Effector CD4-positive, alpha-beta T cell (primary cell): ENCODE measurements around the gene OPCML.

Experiments used
- DNase-seq: peaks from one replicate; pipeline ENCODE4 v3.0.0-alpha.2; 2020

OPCML gene

DNA sequence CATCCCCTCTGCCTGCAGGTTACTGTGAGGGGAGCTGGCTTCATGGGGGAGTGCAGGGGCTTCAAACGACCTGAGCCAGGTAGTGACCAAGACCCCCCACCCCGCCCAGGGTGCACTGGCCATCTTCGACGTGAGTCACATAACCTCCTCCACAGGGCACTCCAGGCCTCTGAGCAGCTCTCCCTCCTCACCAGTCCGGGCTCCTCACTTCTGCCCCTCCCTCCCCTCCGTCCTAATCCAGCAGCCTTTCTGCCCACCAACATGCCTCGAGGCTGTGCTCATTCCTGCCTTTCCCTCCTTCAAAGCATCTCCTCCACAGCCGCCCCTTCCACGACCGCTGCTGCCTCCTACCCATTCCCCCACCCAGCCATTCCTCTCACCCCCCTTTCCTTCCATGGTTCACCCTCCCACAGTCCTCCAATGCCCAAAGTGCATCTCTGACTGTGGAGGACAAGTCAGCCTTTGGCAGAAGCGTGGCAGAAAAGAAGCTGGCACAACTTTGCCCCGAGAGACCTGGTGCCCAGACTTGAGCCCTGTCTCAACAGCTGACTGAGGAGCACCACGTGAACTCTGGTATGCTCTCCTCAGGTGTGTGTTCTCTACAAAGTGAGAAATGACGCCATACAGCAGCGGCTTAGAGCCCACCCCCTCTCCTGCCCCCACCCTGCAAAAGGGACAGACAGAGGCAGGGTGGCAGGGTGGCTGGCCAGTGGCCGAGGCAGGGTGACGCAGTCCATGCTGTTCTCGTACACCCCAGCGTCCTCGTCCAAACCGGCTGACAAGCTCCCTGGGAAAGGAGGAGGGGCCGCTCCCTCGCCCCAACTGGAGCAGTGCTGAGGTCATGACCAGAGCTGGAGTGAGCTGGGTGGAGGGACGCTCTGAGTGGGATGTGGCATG, 30.4 kb downstream of the OPCML start:
- DNase-seq = no peak

DNA sequence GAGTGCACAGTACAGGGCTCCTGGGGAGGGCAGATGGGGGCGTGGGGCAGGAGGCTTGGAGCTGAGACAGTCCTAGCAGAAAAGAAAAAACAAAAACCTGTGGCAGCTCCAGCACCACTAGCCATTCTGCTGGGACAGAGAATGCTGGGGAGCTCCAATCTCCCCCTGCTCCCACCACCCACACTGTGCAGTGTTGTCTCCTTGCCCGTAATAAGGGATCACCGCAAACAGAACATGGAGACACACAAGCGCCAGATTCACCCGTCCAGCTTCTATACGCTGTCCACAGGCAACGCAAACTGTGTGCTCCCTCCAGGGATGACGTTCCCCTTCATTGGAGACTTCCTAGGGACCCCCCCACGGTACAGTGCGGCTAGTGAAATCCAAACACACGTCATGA, 31.4 kb downstream of the OPCML start:
- DNase-seq = no peak

DNA sequence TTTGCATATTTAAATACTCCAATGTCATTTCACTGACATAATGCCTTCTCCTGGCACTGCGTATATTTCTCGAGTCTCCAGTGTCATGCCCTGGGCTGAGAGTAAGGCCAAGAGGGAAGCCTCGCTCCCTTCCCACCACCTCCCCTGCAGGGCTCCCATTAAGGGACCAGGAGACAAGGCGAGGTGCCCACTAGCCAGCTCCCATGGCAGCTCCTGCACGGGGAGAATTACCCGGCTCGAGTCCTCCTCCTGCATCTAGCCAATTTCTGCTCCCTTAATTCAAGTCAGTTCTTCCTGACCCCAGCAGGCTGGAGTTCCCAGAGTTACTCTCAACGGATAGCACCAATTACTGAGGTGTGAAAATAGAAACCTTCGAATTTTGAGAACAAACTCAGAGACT, 31.9 kb downstream of the OPCML start:
- no peak for DNase-seq

DNA sequence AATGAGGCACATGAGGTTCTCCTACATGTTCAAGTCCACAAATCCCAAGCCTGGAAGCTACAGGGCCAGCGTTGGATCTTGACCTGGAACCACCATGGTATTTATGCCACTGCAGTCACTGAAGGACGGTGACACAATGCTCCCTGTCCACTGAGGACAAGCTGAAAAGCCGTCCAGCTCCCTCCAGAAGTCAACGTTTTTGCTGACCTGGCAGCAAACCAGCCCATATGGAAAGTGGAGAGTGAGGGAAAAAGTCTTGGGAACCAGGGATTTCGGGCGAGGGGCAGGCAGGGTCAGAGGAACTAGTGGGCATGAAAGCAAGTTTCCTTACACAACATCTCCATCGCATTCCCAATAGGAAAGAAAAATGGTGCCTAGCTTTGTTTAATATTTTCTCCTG, 33.3 kb downstream of the OPCML start:
- no peak for DNase-seq

DNA sequence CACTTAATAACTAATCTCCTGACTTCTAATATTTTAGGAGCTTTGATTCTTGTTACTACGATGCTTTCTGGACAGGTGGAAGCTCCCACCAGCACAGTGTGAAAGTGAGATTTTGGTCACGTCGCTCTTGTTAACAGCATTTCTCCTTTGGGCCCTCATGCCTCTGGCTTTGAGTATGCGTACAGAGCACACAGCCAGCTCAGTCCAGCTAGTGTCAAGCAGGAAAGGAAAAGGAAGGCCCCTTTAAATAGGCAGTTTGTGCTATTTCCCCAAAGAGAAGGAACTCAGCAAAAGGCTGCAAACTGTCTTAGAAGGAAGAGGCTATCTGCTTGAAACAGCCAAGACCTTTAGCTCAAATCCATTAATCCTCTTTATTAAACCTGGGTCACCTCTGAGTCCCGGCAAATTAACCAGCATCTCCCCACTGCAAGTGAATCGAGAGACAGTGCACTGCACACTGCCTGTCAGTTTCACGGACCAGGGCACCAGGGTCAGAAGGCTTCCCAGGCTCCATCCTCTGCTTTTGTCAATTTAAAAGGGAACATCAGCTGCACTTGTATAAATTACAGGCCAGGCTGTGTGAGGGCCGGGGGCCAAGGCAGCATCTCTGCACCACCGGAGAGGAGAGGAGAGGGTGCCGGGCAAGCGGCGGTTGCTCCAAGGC, 34.7 kb downstream of the OPCML start:
- no peak for DNase-seq

DNA sequence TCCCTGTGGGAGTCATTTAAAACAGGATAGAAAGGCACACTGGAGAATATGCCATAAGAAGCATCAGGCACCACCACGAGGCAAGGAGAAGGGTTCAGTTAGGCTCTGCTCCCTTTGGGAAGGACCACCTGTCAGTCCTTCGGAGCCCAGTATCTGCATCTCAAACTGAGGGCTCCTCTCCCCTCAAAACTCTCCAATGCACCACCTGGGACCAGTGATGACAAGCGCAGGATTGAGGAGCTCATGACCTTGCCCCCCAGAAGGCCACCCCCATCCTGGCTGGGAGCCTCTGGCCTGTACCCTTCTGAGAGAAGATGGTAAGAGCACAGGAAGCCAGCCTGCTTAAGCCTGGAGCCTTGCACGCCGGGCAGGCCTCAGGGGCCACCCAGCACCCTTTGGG, 39.4 kb downstream of the OPCML start:
- no peak for DNase-seq

DNA sequence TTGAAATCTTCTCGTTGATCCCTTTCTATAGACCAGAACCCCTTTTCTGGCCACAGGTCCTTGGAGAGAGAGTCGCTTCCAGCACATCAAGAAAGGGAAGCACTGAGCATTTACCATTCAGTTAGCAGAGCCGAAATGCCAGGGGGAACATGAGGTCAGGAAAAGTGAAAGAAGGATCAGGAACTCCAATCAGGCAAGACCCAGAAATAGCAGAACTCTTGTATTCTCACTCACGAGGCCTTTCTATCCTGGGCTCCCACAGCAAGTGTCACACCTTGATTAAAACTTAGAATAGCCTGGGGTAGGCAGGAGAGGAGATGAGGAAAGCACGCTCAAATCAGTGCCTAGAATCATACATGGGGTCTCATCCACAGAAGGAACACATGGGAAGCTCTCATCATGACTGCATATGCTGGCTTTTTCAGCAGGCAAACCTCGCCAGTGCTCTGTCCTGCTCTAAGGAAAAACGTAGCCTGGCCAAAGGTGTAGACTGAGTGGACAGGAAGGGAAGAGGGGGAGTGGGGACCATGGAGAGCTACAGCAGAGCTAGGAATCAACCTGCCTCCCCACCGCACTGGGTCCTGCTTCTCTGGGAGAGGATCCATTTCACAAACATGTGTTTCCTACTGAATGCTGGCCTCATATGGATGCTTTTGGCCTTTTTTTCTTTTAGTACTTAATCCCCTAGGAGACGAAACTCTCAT, 40.5 kb downstream of the OPCML start:
- DNase-seq = no peak

DNA sequence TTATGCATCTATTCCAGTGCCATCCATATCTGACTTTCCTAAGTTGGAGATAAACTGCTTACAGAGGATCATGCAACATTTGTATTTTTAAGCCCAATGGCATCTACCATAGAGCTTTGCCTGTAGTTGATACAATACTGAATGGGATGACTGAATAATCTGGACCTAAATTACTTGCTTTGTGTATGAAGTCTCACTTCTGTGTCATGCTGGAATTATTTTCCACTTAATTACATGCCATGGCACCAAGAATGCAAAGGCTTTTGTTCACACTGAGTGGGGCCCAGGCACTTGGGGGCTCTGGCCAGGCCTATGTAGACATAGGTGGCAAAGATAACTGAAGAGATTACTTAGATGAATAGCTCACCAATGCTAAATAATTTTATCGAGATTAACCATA, 51.6 kb downstream of the OPCML start:
- DNase-seq = no peak

DNA sequence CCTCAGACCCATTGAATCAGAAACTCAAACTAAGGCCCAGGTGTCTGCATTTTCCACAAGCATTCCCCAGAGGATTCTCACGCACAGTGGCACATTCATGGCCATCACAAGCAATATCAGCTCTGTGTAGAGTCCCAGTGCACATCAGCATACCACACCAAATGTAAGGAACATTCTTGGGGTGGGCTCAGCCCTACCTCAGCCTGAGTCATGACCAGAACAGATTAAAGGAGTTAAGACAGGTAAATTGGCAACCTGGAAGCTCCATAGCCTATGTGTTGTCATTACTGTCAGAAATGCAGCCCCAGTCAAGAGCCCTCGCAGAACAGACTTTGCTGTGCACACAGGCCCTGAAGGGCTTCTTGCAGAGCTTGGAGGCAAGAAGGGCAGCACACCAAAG, 53.1 kb downstream of the OPCML start:
- no peak for DNase-seq

DNA sequence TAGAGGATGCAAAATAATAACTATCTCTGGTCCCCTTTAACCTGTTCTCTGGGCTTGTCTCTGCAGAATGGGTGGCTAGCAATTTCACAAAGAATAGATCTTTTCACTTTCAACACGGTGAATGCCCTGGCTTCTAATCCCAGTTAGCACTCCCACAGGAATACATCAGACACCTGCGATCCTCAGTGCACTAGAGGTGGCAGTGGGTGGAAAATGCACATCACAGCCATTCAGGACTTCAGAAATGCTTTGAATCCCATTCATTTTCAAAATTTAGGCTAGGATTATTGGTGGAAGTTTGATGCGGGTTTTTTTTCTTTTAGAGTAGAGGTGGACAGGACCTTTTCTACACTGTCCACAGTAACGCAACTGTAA, 55.1 kb downstream of the OPCML start:
- no peak for DNase-seq

DNA sequence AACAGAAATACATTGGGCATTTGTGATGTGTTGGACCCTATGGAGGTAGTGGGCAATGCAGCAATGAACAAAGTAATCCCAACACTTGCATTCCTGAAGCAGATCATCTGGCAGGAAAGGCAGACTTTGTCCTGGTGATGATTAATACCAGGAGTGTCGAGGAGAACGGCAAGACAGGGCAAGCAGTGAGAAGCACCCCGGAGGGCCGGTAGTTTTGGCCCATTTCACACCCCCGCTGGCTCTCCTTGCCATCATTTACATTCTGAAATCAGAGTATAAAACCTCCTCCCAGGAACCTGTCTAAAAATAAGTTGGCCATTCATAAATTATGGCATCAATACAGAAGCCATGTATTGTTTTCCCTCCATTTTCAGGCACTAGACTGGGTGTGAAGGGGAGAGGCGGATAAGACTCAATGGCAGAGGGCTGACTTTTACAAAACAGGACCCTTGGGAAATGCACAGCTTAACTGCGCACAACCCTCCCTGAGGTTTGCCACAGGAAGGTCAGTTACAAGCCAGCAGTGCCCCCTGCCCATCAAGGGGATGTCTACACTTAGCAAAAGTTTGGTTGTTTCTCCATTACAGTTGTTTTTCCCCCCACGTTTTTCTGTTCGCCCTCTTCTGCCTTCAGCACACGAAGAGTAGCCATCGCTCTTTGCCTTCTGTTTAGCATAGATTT, 55.6 kb downstream of the OPCML start:
- no peak for DNase-seq

DNA sequence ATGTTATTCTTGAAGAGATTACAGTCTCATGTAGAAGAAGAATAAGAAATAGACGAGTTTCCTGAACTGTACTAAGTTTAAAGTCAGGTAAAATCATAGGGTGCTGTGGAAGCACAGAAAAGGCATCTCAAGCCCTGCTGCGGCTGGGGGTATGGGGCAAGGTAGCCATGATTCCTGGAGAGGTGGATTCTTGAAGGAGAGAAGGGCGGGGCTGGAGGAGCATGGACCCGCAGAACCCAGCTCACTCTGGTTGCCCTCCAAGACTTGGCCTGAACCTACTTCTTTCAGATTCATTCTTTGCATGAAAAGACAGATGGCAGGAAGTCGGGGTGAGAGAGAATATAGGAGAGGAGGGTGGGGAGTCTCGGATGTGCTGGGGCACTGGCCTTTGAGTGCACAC, 57.8 kb downstream of the OPCML start:
- DNase-seq = no peak

DNA sequence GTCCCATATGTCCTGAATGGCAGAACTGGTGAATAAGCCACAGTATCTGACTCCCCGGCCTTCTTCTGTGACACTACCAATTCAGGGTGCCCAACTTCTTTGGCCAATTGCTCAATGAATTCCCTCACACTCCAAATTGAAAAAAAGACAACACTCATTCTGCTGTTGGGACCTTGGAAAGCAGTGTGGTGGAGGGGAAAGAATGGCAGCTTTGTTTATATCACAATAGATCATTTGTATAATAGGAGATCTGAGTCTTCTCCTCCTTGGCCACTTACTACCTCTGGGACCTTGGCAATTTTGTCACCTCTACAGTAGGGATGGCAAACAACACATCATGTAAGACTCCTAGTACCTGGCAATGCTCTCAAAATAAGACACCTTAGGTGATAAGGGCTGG, 64.6 kb downstream of the OPCML start:
- no peak for DNase-seq

DNA sequence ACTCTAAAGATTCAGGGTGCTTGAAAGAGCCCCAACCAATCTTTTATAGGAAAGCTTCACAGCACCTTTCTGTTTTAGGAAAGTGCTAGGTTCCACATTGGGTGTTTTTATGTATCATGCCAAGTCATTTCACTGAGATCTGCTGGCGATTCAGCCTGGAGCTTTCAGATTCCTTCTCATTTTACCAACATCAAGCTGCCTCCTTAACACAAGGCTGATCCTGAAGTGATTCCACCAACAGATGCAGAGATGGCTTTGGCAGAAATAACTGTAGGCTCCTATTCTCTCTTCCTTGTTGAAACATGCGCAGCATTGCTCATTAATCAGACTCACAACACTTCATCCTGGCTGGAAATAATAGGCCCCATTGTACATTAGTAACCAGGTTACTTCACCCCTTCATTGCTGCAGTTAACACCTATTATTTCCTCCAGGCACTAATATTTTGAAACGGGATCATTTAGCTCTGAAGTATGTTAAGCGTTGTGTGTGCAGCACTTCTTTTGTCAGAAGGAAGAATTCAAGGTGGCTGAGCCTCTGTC, 89.0 kb downstream of the OPCML start:
- no peak for DNase-seq

DNA sequence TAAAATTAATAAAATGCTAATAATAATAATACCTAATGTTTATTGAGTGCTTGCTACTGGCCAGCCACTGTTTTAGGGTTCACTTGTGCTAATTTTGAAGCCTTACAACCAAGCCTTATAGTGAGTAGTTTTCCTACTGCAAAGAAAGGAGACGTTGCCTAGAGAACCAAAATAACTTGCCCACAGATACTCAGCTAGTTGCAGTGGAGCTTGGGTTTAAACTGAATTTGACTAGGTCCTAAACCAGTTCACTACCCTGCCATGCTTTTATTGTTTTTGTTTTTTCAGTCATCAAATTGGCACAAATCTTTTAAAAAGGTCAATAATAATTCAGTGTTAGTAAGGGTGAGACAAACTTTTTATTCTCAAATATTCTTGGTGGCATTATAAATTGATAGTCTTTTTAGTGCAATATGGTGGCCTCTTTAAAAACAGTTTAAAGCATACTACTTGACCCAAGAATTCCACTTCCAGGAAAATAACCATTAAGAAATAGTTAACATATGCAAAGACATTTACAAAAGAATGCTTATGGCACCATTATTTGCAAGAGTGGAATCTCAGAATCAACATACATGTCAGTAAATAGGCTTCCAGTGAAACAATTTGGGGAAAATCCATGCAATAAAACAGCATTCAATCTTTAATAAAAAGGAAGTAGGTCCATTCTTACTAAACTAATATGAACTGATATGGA, 90.2 kb downstream of the OPCML start:
- DNase-seq = no peak

DNA sequence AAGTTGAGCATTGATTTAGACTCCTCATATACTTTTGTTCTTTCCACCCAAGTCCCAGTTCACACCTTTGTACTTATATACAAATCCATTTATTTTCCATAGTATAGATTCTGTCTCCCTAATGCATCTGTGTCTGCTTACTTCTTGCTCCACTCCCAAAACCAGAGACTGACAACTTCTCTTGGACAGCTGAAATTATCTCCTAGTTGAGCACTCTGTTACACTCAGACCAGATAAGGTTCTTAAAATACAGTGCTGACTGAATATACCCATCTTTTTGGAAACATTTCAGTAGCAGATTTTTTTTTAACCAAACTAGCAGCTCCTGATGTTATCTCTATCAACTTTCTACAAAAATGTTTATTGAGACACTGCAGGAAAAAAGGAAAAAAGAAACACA, 106.3 kb downstream of the OPCML start:
- DNase-seq = no peak

DNA sequence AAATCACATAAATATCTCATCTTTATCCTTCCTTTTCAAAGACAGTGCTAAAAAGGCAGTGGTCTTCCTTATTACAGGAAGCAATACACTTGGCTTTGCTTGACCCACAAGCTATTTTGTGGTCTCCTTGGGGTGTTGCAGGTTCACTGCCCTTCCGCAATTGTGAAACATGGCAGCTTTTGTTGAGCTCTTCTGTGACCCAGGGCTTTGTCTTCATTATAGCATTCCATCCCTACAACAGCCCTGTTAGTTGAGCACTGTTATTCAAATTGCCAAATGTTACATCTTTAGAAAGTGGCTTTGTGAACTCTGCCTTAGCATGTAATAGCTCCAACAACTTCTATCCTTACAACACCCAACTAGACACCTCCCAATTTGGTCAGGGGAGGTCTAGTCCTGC, 107.1 kb downstream of the OPCML start:
- DNase-seq = no peak

DNA sequence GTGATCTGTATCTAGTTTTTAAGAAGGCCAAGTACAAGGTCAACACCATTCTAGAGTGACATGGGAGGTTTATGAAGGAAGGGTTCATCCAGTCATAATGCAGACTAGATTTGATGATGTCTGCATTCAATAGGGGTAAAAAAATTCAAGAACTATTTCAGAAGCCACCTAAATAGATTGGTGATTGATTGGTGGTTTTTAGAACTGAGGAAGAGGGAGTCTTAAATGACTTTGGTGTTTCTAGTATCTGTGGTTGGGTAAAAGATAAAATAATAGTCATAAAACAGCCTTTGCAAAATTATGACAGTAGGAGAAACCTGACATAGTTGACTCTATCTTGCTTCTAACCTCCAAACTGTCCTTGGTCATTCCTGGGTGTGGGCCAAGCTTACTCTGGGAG, 114.1 kb downstream of the OPCML start:
- DNase-seq = no peak

DNA sequence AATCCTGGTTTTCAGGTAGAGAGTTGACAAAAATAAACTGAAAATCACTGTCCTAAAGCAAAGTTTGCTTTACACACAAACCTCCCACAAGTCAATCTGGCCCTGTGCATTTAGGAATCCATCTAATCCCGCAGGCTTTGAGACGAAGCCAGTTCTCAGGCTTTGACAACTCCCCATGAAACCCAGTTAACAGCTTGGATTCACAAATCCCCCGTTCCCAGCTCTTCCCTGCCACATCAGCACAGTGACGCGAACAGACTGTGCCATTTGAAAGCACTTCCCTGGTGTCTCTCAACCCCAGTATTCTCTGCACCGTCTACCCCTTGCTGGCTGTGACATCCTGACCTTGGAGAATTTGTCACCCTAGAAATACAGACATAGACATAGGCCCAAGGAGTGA, 117.8 kb downstream of the OPCML start:
- no peak for DNase-seq

DNA sequence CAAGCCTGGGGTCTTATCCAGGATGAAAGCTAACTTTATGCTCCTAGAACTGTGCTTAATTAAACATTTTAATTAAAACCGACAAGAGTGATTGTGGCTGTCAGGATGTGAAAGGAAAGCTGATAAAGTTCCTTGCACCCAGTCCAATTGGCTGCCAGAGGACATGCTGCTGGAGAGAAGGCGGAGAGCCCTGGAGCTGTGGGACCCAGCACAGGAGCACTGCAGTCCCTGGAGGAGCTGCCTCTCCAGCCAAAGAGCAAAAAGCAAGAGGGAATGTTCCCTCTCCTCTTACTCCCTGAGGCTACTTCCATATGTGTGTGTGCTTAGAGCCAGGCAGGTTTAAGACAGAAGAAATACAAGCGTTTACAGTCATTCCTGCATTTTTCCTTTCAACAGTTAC, 118.6 kb downstream of the OPCML start:
- no peak for DNase-seq

DNA sequence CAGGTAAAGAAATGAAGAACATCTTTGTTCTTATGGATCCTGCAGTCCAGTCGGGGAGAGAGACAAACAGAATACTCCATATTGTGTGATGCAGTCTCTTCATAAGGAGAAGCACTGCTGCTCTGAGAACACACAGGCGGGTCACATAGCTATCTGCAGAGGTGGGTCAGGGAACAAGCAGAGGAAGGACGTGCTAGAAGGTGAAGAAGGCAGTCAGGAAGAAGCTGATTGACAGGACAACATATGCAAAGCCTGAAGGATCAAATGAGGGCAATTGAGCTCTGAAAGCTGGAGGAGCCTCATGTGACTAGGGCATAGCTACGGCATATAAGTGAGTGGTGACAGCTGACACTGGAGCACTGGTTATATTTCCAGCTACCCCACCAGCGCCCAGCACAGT, 122.5 kb downstream of the OPCML start:
- DNase-seq = no peak

DNA sequence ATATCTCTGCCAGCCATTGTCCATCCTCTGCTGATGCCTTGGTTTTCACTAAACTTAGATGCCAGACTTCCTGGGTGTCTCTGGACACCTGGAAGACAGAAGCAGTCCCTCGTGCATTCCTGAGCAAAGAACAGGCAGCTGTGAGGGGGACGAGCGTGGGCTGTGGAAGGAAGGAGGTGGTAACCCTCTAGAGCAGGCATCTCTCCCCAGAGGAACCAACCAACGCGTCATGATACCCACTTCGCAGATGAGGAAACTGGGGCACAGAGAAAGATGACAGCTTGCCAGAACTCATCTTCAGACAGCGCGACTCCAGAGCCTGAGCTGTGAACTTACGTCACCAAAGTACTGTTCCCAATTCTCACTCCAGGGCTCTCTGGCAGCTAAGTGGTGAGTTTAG, 123.4 kb downstream of the OPCML start:
- no peak for DNase-seq

DNA sequence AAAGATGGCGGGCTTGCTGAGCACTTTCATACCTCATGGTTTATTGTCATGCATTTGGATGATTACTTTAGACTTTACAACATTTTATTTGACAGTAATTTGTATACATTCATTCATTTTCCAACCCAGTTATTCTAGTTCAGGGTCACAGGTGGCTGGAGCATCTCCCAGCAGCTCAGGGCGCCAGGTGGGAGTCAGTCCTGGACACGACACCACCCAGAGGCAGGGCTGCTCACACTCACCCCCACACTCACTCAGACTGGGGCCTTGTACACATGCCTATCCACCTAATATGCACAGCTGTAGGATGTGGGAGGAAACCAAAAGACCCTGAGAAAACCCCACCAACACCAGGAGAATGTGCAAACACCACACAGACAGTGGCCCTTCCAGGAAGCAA, 123.9 kb downstream of the OPCML start:
- DNase-seq = no peak
